G401 (cell line): Measurements from ENCODE around the gene KDM8. TPM values are rescaled to one million over a fixed set of nuclear protein-coding genes. Genes with fewer than 3 reads are reported as not detected.
"Not testable (repeated sequence)": the region's sequence is repeated elsewhere in the genome, so short reads cannot be mapped to it uniquely, and the experiment has no call there.

Experiments used
- DNase-seq: peaks from one replicate; pipeline ENCODE4 v3.0.0-alpha.2; 2015; ENCODE audit warnings: low spot score
- in situ Hi-C: cut with HindIII; loops from 2 replicates; pipeline ENCODE4 v1.10.0; 2016; ENCODE audit warnings: low sequenced_read_pairs, mixed read lengths
- total RNA-seq: library from RNA; depleted of rRNA; stranded (reverse); fragments of >200 nt; shearing (Covaris generic); gene quantifications from 2 replicates; pipeline ENCODE4 v1.2.3, GENCODE V29; 2014; rRNA removed

The KDM8 gene
- total RNA-seq, 1 experiment from 2014 or later = 7.4 TPM

DNA sequence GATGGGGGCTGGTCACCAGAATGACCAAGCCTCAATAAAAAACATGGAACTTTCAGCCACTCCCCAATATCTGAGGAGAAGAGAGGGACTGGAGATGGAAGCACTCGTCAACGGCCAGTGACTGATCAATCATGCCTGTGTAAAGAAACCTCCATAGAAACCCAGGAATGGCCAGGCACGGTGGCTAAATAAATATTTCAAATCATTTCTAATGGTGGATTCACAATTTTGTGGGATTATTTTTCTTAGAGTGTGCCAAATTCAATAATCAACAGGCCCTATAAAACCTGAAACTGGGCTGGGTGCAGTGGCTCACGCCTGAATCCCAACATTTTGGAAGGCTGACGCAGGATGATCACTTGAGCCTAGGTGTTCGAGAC is 48.9 kb downstream of the KDM8 start:
- in situ Hi-C loops = no loop called here
- DNase-seq = no peak

DNA sequence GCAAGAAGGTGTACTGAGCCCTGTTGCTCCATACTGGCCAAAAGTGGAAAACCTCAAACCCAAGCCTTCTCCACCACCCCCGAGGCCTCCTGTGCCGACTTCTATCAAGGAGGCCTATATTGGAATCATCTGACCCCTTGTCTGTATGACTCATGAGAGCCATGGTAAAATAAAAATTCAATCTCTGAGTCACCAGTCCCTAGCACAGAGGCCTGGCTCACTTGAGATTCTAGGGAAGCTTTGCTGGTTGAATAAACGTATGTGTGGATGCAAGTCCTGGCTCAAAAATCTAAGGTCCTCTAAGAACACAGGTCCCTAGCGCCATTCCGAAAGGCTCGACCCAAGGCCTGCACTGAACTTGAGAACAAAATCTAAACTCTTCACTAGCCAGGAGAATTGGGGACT is 50.2 kb downstream of the KDM8 start:
- in situ Hi-C loops = no loop called here
- no peak for DNase-seq

DNA sequence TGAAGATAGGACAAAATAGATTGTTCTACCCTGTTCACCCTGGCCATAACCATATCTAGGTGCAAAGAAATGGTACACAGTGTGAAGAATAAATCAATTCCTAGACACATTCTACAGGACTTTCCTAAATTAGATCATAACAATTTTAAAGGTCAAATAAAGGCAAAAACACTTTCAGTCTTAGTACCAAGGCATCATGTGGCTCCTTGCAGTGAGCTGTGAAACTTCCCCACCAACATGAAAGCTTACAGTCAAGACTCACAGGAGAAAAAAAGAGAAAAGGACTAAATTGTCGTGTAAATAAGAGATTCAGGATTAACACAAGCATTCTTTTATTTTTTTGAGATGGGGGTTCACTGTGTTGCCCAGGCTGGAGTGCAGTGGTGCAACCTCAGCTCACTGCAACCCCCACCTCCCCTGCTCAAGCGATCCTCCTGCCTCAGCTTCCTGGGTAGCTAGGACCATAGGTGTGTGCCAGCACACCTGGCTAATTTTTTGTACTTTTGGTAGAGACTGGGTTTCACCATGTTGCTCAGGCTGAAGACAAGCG is 51.0 kb downstream of the KDM8 start:
- in situ Hi-C loops = no loop called here
- no peak for DNase-seq

DNA sequence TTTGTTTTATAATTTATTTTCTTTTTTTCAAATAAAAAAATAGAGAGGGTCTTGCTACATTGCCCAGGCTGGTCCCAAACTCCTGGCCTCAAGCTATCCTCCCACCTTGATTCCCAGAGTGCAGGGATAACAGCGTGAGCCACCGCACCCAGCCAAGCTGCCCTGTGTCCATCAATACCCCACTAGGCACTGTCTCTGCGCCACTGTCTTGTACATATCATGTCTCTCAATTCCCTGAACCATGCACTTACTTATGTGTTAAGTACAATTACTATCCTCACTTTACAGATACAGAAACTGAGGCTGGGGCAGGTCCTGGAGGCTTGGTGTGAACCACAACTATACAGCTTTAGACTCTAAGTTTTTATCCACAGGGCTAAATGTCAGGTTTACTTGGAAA is 53.5 kb downstream of the KDM8 start:
- DNase-seq = no peak
- in situ Hi-C loops = no loop called here

DNA sequence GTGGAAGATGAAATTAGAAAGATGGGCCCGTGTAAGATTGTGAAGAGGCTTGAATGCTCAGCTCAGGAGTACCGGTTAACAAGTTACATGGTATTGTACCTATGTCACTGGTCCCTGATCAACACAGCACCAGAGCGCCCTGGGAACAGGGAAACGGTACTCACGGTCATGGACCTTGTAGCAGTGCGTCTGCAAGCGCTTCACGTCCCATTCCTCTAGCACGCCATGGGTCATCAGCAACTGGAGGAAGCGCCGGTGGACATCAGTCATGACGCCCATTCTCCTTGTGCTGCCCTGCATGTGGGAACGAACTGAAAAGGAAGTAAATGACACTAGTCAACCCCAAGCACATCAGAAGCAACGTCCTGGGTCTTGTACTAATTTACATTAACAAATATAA is 53.9 kb downstream of the KDM8 start:
- in situ Hi-C loops = no loop called here
- no peak for DNase-seq

DNA sequence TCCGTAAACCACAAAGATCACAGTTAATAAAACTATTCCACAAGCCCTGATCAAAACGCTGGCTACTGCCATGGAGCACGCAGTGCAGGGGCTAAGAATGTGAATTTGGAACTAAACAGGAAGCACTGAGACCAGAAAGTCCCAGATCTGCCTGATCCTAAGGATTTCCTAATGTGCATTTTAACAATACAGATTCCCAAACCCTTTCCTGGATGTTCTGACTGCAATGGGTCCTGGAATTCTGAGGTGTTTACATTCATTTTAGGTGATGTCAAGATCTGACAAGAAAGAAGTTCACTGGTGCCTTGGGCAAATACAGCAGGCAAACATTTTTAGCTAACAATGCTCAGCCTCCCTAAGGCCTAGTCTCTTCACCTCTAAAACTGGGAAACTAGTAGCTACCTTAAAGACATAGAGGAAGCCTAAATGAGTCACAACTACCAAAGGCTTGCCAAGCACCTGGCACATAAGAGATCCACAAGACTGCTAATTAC is 55.0 kb downstream of the KDM8 start:
- in situ Hi-C loops = no loop called here
- DNase-seq = no peak

DNA sequence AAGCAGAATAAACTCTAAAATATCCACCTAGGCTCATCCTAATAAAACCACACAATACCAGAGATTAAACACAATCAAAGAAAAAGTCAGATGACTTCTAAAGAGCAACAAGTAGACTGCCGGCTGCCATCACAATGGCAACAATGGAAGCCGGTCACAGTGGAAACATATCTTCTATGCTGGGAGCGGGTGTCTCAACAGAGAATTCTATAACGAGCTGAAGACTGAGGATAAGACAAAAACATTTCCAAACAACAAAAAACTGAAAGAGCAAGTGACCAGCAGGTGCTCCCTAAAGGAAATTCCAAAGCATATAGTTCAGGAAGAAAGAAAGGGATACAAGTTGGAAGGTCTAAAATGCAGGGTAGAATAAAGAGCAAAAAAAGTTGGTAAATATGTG is 56.4 kb downstream of the KDM8 start:
- no peak for DNase-seq
- in situ Hi-C loops = no loop called here

DNA sequence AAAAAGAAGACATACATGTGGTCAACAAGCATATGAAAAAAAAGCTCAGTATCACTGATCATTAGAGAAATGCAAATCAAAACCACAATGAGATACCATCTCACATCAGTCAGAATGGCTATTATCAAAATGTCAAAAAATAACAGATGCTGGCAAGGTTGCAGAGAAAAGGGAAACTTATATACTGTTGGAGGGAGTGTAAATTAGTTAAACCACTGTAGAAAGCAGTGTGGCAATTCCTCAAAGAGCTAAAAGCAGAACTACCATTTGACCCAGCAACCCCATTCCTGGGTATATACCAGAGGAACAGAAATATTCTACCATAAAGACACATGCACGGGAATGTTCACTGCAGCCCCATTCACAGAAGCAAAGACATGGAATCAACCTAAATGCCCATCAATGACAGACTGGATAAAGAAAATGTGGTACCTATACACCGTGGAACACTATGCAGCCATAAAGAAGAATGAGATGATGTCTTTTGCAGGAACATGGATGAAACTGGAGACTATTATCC is 59.6 kb downstream of the KDM8 start:
- in situ Hi-C loops, DNase-seq: not testable (repeated sequence)

DNA sequence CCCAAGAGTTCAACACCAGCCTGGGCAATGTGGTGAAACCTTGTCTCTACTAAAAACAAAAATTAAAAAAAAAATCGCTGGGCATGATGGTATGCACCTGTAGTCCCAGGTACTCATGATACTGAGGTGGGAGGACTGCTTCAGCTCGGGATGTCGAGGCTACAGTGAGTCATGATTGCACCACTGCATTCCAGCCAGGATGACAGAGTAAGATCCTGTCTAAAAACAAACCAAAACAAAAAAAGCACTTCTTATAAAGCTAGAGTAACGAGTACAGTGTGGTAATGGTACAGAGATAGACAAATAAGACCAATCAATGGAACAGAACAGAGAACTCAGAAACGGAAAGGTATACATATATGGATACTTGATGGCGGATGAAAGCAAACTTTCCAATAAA is 60.8 kb downstream of the KDM8 start:
- DNase-seq = no peak
- in situ Hi-C loops = no loop called here

DNA sequence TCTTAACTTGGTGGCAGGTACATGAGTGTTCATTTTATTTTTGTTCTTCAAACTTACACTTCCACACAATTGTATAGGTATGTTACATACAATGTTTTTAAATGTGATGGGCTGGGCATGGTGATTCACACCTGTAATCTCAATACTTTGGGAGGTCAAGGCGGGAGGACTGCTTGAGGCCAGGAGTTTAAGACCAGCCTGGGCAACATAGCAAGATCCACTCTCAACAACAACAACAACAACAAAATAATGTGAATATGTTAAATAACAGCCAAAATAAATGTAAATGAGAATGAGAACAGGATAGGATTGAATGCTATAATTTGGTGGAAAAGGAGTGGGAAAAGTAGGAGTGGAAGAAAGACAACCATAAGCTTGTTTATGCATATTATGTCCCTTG is 62.7 kb downstream of the KDM8 start:
- in situ Hi-C loops = no loop called here
- no peak for DNase-seq

DNA sequence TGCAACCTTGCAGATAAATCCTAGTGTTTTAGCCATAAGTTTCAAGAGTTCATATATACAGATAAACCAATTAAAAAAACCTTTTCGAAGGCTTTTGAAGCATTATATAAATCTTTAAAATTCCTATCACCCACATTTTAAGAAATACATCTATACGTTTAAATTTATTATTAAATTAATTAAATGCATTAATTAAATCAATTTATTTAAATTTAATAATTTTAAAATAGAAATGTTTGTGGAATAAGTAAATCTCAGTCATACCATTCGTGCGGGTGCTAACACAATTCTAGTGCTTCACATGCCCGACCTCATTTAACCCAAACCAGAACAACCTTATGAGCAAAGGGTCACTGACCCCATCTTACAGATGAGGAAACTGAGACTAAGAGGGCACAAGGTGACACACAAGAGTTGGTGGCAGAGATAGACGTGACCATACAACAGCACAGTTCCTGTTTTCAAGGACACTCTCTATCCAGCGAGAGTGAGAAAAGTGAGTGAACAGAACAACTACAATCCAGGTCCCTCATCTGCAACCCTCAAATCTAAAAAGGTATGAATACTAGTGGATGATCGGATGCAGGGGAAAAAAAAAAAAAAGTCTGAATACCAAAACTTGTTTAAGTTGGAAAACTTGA is 63.8 kb downstream of the KDM8 start:
- in situ Hi-C loops = no loop called here
- DNase-seq = no peak

DNA sequence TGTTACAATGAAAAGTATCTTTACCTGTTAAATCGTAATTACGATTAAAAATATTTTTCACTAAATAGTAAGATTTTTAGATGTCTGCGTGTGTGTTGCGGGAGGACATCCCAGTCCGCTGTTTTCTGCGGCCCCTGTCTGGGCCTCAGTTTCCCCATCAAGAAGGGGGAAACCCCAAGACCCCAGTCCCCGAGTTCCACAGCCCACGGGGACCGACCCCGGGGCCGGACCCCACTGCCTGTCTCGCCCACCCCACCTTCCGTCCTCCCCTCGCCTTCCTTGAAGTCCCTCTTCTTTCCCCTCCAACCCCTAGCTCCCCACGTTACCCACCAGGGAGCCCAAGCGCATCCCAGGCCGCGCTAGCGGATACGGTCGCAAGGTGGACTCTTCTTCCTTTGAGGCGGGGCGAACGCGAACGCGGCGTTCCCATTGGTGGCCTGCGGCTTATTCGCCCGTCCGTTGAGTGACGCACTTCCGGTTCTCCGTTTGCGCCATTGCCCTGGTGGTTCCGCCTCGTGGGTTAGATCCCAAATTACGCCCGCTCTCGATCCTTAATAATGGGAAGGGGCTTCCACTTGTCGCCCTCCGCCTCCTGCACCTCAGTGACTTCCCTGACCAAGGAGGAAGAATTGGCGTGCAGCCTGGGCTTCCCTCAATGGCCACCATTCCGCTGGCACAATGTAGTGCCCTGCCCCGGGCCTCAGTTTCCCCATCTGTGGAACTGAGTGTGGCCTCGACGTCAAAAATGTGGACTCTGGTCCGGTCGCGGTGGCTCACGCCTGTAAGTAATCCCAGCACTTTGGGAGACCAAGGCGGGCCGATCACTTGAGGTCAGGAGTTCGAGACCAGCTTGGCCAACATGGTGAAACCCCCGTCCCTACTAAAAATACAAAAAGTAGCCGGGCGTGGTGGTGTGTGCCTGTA is 65.3 kb downstream of the KDM8 start, which contains the start of gene NSMCE1:
TSS of gene NSMCE1 (minus strand) at position 397 of the 924 bp plus-strand sequence. CDS start 11,202 bp downstream, outside the sequence.
- in situ Hi-C loops = no loop called here
- DNase-seq = peak; percentile 97

DNA sequence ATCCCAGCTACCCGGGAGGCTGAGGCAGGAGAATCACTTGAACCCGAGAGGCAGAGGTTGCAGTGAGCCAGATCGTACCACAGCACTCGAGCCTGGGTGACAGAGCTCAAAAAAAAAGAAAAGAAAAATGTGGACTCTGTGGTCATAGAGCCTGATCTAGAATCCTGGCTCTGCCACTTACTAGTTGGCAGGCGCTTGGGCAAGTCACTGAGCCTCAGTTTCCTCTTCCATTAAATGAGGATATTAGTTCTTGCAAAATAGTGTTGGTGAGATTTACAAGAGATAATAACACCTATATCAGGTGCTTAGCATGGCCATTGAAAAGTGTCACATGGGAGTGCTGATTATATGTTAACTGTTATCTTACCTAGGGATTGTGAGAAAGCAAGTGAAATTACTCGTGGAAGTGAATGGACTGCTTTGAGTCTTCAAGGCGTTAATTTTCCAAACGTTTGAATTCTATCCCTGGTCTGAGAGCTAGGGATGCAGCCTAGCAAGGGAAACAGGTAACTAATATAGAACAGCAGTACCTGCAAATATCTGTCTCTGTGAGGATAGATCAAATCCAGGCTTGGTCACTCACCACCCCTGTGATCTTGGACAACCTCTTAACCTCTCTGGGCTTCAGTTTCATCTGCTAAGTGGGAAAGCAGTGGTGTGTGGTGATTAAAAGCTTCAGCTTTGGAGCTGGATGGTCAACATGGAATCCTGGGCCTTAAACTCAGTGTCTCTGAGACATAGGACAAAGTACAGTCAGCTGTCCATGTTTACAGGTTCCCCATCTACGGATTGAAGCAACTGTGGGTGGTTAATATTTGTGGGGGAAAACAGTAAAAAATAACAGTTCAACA is 66.2 kb downstream of the KDM8 start:
- in situ Hi-C loops = no loop called here
- no peak for DNase-seq

DNA sequence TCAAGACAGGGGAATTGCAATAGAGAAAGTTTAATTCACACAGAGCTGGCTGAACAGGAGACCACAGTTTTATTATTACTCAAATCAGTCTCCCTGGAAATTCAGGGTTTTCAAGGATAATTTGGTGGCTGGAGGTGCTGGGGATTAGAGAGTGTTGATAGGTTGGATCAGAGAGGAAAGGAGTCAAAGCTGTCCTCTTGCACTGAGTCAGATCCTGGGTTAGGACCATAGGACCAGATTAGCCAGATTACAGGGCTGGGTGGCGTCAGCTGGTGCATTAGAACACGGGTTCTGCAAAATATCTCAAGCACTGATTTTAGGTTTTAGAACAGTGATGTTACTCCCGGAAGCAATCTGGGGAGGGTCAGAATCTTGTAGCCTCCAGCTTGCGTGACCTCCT is 67.0 kb downstream of the KDM8 start:
- in situ Hi-C loops = no loop called here

More for the DNA sequence above, 67.0 kb downstream of the KDM8 start:
- DNase-seq = no peak

Other genes starting within 250 kb of the KDM8 start
- not detected in 2 replicates for gene C16orf82, start 136.6 kb upstream of the KDM8 start, total RNA-seq
- gene NSMCE1, start 65.2 kb downstream of the KDM8 start, total RNA-seq = 16.1 and 32.5 TPM in 2 replicates
- 12.1 and 22.7 TPM in 2 replicates for gene IL4R, start 110.4 kb downstream of the KDM8 start, total RNA-seq
- 0.18 TPM in 1 of 2 replicates, not detected in the other for gene IL21R, start 198.6 kb downstream of the KDM8 start, total RNA-seq